ENCODE data around the gene ICAM1. TPM values are rescaled to one million over a fixed set of nuclear protein-coding genes. Genes with fewer than 3 reads are reported as not detected.

The ICAM1 gene
- polyA plus RNA-seq, 4 donors, result 5.8 to 10.3 (median 7.3) TPM

GRCh38 chr19:10320602-10321416 is 49.9 kb downstream of the ICAM1 start:
- DNase-seq (ENCODE audit: low read depth in 4 of 4, low spot score in 3 of 4), result no peak

DNA sequence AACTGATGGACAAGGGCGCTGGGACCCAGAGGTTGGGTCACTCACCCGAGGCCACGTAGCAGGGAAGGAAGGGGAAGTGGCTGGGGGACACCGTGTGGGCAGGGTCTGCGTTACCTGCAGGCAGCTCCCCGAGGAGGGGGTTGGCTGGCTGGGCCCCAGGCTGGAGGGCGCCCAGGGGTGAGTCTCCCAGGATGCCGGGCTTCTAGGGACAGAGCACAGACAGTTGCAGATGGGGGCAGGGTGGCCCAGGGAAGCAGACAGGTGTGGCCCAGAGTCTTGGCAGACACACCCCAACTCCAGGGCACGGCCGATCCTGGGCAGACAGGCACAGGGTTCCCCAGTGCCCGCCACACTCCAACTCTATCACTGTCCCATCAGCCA is 50.5 kb downstream of the ICAM1 start:
- DNase-seq (ENCODE audit: low read depth in 4 of 4, low spot score in 3 of 4), result no peak

GRCh38 chr19:10321874-10322835 is 51.2 kb downstream of the ICAM1 start:
- DNase-seq (ENCODE audit: low read depth in 4 of 4, low spot score in 3 of 4), result no peak

- no peak for DNase-seq (ENCODE audit: low read depth in 4 of 4, low spot score in 3 of 4)
These were observed 54.8 kb downstream of the ICAM1 start for GRCh38 chr19:10325732-10326131.

GRCh38 chr19:10327793-10328192 is 56.9 kb downstream of the ICAM1 start:
- no peak for DNase-seq (ENCODE audit: low read depth in 4 of 4, low spot score in 3 of 4)

GRCh38 chr19:10328558-10329429 is 57.9 kb downstream of the ICAM1 start:
- no peak for DNase-seq (ENCODE audit: low read depth in 4 of 4, low spot score in 3 of 4)

DNA sequence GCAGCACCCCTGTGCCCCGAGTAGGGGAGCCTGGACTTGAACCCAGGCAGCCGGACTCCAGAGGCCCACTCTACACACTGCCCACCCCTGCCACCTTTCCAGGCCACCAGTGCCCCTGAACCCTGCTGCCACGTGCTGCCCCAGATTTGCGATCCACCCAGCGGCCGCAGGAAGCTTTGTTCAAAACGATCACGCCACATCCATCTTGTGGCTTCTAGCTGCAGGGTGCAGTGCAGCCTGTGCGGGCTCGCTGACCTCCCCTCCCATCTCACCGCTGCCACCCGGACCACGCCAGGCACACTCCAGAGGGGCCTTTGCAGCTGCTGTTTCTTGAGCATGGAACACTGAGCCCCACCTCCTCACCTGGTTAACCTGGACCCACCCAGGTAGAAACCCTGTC is 58.6 kb downstream of the ICAM1 start:
- no peak for DNase-seq (ENCODE audit: low read depth in 4 of 4, low spot score in 3 of 4)

DNA sequence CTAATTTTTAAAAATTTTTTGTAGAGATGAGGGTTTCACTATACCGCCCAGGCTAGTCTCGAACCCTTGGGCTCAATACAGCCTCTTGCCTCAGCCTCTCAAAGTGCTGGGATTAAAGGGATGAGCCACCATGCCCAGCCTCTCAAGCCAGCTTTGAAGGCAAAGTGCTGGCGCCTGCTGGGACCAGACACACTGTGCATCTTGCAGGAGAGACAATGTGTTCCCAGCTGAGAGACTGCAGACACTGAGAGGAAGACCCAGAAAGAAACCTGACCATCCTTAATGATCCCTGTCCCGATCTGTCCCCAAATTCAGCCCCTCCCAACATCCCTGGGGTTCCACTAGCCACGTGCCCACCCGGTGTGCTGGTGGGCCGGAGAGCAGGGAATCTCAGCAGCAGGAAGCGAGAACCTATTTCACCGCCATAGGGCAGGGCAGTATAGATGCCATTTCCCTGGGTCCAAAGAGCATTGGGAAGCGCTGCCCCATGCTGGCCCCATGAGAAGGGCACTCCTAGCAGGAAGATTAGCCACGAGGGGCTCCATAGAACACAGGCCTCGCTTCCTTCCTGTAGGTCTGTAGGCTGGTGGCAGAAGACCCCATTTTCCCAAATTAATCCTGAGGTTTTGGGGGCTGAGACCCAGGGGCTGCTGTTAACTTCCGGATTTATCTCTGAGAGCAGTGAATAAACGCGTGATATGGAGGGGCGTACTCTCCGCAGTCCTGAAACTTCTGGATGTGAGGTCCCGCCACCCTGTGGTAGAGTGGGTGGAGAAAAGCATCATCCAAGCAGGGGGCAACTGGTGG is 61.4 kb downstream of the ICAM1 start:
- DNase-seq (ENCODE audit: low read depth in 4 of 4, low spot score in 3 of 4), result no peak

GRCh38 chr19:10332965-10333757 is 62.2 kb downstream of the ICAM1 start, which contains the start of gene RAVER1:
Gene RAVER1, minus strand, starts transcription at chr19:10333529. Its CDS starts 22 bp downstream, at chr19:10333507.
- DNase-seq (ENCODE audit: low read depth in 4 of 4, low spot score in 3 of 4), result peak; percentile 89 to 94 (median 92)

GRCh38 chr19:10333758-10334587 is 63.1 kb downstream of the ICAM1 start:
- no peak for DNase-seq (ENCODE audit: low read depth in 4 of 4, low spot score in 3 of 4)

DNA sequence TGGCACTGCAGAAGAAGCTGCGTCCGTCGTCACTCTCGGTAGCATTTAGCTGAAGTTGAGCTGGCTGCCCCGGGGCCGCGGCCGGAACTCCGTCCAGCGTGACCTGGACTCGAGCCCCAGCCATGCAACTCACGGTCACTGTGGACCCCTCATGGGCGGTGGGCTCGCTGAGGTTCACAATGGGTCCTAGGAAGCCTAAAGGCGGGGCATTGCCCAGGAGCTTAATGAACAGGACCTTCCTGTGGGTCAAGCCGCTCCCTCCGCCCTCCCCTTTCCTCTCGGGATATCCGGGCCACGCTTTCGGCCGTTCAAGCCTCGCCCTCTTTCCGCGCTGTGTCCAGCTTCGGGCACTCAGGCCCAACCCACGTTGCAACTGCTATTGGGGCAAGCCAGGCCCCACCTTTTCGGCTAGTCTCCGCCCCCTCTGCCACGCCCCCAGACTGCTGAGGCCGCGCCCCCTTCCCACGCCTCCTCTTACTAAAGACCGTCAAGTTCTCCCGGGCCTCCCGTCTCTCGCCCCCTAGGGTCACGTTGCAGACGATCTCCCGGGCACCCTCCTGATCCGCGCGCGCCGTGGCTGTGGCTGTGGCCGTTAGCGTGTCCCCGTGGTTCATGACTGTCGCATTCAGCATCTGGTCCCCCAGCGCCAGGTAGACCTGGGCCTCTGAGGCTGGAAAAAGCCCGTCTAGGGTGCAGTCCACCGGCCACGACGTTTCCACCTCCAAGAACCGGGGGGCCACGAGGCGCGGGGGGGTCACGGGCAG is 63.9 kb downstream of the ICAM1 start:
- DNase-seq (ENCODE audit: low read depth in 4 of 4, low spot score in 3 of 4), result peak in 3 of 4 donors; percentile 70 to 82 (median 77)

GRCh38 chr19:10335352-10335985 is 64.5 kb downstream of the ICAM1 start:
- no peak for DNase-seq (ENCODE audit: low read depth in 4 of 4, low spot score in 3 of 4)

Other genes with a start within 250 kb of the ICAM1 start
- 10 to 100 TPM; 23.0 to 34.7 (median 25.2) TPM for gene SHFL, start 184.8 kb upstream of the ICAM1 start, polyA plus RNA-seq (ENCODE audit: insufficient read length in 4 of 4)
- 1 to 10 TPM in 3 of 4 donors, under 1 TPM in 1; 0.66 to 3.0 (median 2.4) TPM for gene ANGPTL6, start 168.4 kb upstream of the ICAM1 start, polyA plus RNA-seq (ENCODE audit: insufficient read length in 4 of 4)
- gene PPAN, start 164.8 kb upstream of the ICAM1 start, polyA plus RNA-seq (ENCODE audit: insufficient read length in 4 of 4), result 10 to 100 TPM; 20.6 to 39.8 (median 25.9) TPM
- gene P2RY11, start 159.4 kb upstream of the ICAM1 start, polyA plus RNA-seq (ENCODE audit: insufficient read length in 4 of 4), result 10 to 100 TPM in 1 of 4 donors, 1 to 10 TPM in 3; 6.6 to 17.4 (median 8.7) TPM
- 100 to 1,000 TPM; 152 to 226 (median 197) TPM for gene EIF3G, start 151.2 kb upstream of the ICAM1 start, polyA plus RNA-seq (ENCODE audit: insufficient read length in 4 of 4)
- 100 to 1,000 TPM in 3 of 4 donors, 10 to 100 TPM in 1; 82.1 to 134 (median 119) TPM for gene DNMT1, start 76.2 kb upstream of the ICAM1 start, polyA plus RNA-seq (ENCODE audit: insufficient read length in 4 of 4)
- 10 to 100 TPM; 11.6 to 15.1 (median 12.9) TPM for gene S1PR2, start 39.8 kb upstream of the ICAM1 start, polyA plus RNA-seq (ENCODE audit: insufficient read length in 4 of 4)
- gene MRPL4, start 18.9 kb upstream of the ICAM1 start, polyA plus RNA-seq (ENCODE audit: insufficient read length in 4 of 4), result 10 to 100 TPM; 30.1 to 54.0 (median 34.2) TPM
- gene ICAM4, start 15.8 kb downstream of the ICAM1 start, polyA plus RNA-seq (ENCODE audit: insufficient read length in 4 of 4), result 1 to 10 TPM in 1 of 4 donors, under 1 TPM in 3; 0.36 to 1.5 (median 0.45) TPM
- under 1 TPM; 0.15 to 0.24 (median 0.22) TPM for gene ICAM5, start 18.8 kb downstream of the ICAM1 start, polyA plus RNA-seq (ENCODE audit: insufficient read length in 4 of 4)
- 10 to 100 TPM in 1 of 4 donors, 1 to 10 TPM in 3; 4.4 to 10.6 (median 5.3) TPM for gene ZGLP1, start 38.7 kb downstream of the ICAM1 start, polyA plus RNA-seq (ENCODE audit: insufficient read length in 4 of 4)
- gene FDX2, start 44.9 kb downstream of the ICAM1 start, polyA plus RNA-seq (ENCODE audit: insufficient read length in 4 of 4), result 10 to 100 TPM; 12.7 to 25.3 (median 15.8) TPM
- 10 to 100 TPM; 24.0 to 40.5 (median 26.5) TPM for gene RAVER1, start 62.4 kb downstream of the ICAM1 start, polyA plus RNA-seq (ENCODE audit: insufficient read length in 4 of 4)
- gene ICAM3, start 68.5 kb downstream of the ICAM1 start, polyA plus RNA-seq (ENCODE audit: insufficient read length in 4 of 4), result 1 to 10 TPM; 6.6 to 9.4 (median 9.0) TPM
- 100 to 1,000 TPM; 102 to 170 (median 113) TPM for gene TYK2, start 109.5 kb downstream of the ICAM1 start, polyA plus RNA-seq (ENCODE audit: insufficient read length in 4 of 4)
- gene CDC37, start 132.4 kb downstream of the ICAM1 start, polyA plus RNA-seq (ENCODE audit: insufficient read length in 4 of 4), result 100 to 1,000 TPM; 106 to 172 (median 139) TPM
- gene PDE4A, start 149.4 kb downstream of the ICAM1 start, polyA plus RNA-seq (ENCODE audit: insufficient read length in 4 of 4), result 1 to 10 TPM; 2.1 to 4.2 (median 2.8) TPM
- 10 to 100 TPM; 71.2 to 77.2 (median 74.1) TPM for gene KEAP1, start 232.2 kb downstream of the ICAM1 start, polyA plus RNA-seq (ENCODE audit: insufficient read length in 4 of 4)
- 1 to 10 TPM; 1.5 to 1.9 (median 1.6) TPM for gene S1PR5, start 246.3 kb downstream of the ICAM1 start, polyA plus RNA-seq (ENCODE audit: insufficient read length in 4 of 4)

Measured in left renal pelvis (tissue), 4 donors.